Amygdala (tissue), 56 donors: ENCODE data around the gene RPS6KA2.
"Not testable (repeated sequence)": the region's sequence is repeated elsewhere in the genome, so short reads cannot be mapped to it uniquely, and the experiment has no call there.

Experiments used
- DNase-seq, 56 donors: peaks; one replicate each; lab custom pipeline; 2025; lab: John Stamatoyannopoulos, UW

RPS6KA2 gene

GRCh38 chr6:166596776-166597507 lies 30.1 kb downstream of the RPS6KA2 start:
- peak in 1 of 56 donors; percentile 24 for DNase-seq

GRCh38 chr6:166595949-166596348 lies 31.1 kb downstream of the RPS6KA2 start:
- DNase-seq: no peak

- no peak for DNase-seq
Observed at GRCh38 chr6:166595061-166595780, 31.8 kb downstream of the RPS6KA2 start.

GRCh38 chr6:166592821-166593220 lies 34.2 kb downstream of the RPS6KA2 start:
- DNase-seq: no peak

GRCh38 chr6:166591961-166592520 lies 35.0 kb downstream of the RPS6KA2 start:
- DNase-seq: no peak

- DNase-seq: no peak
Observed at GRCh38 chr6:166591026-166591425, 36.0 kb downstream of the RPS6KA2 start.

- no peak for DNase-seq
Observed at GRCh38 chr6:166589786-166590574, 37.1 kb downstream of the RPS6KA2 start.

- DNase-seq: no peak
Observed at GRCh38 chr6:166589337-166589731, 37.7 kb downstream of the RPS6KA2 start.

GRCh38 chr6:166588691-166589336 lies 38.2 kb downstream of the RPS6KA2 start:
- peak in 1 of 56 donors; percentile 31 for DNase-seq

GRCh38 chr6:166587631-166588413 lies 39.2 kb downstream of the RPS6KA2 start:
- DNase-seq: peak in 1 of 56 donors; percentile 21

- DNase-seq: no peak
Observed at GRCh38 chr6:166586424-166587156, 40.5 kb downstream of the RPS6KA2 start, which contains the start of gene RAMACL. Gene RAMACL, minus strand, starts transcription at chr6:166586678. Its CDS starts 201 bp downstream, at chr6:166586477.

GRCh38 chr6:166584853-166585429 lies 42.1 kb downstream of the RPS6KA2 start:
- peak in 4 of 56 donors; percentile 25 to 69 (median 44) for DNase-seq

- DNase-seq: no peak
Observed at GRCh38 chr6:166584155-166584554, 42.9 kb downstream of the RPS6KA2 start.

GRCh38 chr6:166583230-166583965 lies 43.7 kb downstream of the RPS6KA2 start:
- no peak for DNase-seq

- DNase-seq: no peak
Observed at GRCh38 chr6:166582258-166582657, 44.8 kb downstream of the RPS6KA2 start.

- not testable (repeated sequence) for DNase-seq
Observed at GRCh38 chr6:166581801-166582200, 45.2 kb downstream of the RPS6KA2 start.

- DNase-seq: no peak
Observed at GRCh38 chr6:166581091-166581511, 46.0 kb downstream of the RPS6KA2 start.
